PC-9 (cell line): ENCODE data around the gene SRGAP3.

Source experiments
- CTCF ChIP-seq: fragments of 200-600 bp; sonication (generic); conservative IDR thresholded peaks from 2 replicates; pipeline ENCODE4 v1.6.1; 2017; ENCODE audit warnings: mixed run types, antibody characterized with exemption, mild to moderate bottlenecking, moderate library complexity
- EZH2 ChIP-seq: fragments of 200-600 bp; sonication (generic); IDR thresholded peaks from 2 replicates; pipeline ENCODE4 v1.8.0; 2017; ENCODE audit warnings: antibody characterized with exemption, low read depth

- no peak for TF ChIP-seq CTCF
- no peak for TF ChIP-seq EZH2
These were observed 25.0 kb downstream of the SRGAP3 start for GRCh38 chr3:9224490-9224889.
